Gastroesophageal sphincter (tissue), 3 donors: ENCODE results near the gene TNFRSF12A.

ENCODE experiments used
- POLR2A ChIP-seq, 2 donors: fragments of 450-650 bp; IDR thresholded peaks; one replicate each; pipeline ENCODE4 v1.6.1; 2017; ENCODE audit warnings: antibody characterized with exemption in 2 of 2, mild to moderate bottlenecking in 2 of 2, moderate library complexity in 1 of 2
- TF ChIP-seq, protein P1 (sequence below), 4 experiments: fragments of 200-600 bp in 2 of 4; fragments of 450-650 bp in 2 of 4; sonication (generic) in 1 of 4; IDR thresholded peaks; one replicate each; pipeline ENCODE4 v1.5.1; 2017 to 2019; ENCODE audit warnings: antibody characterized with exemption in 4 of 4, mild to moderate bottlenecking in 2 of 4, moderate library complexity in 2 of 4

- TF ChIP-seq, protein P1, sequence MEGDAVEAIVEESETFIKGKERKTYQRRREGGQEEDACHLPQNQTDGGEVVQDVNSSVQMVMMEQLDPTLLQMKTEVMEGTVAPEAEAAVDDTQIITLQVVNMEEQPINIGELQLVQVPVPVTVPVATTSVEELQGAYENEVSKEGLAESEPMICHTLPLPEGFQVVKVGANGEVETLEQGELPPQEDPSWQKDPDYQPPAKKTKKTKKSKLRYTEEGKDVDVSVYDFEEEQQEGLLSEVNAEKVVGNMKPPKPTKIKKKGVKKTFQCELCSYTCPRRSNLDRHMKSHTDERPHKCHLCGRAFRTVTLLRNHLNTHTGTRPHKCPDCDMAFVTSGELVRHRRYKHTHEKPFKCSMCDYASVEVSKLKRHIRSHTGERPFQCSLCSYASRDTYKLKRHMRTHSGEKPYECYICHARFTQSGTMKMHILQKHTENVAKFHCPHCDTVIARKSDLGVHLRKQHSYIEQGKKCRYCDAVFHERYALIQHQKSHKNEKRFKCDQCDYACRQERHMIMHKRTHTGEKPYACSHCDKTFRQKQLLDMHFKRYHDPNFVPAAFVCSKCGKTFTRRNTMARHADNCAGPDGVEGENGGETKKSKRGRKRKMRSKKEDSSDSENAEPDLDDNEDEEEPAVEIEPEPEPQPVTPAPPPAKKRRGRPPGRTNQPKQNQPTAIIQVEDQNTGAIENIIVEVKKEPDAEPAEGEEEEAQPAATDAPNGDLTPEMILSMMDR (IDR thresholded peaks at IDR 0.05): no peak
- no peak for TF ChIP-seq POLR2A (IDR thresholded peaks at IDR 0.05)
Measured at GRCh38 chr16:2991566-2992261, 28.5 kb upstream of the TNFRSF12A start.
